OCI-LY7 (cell line): ENCODE results near the gene PARM1. TPM values are rescaled to one million over a fixed set of nuclear protein-coding genes. Genes with fewer than 3 reads are reported as not detected.

ENCODE experiments used
- BruUV-seq: library from RNA; stranded (reverse); fragments of 400-500 nt; replicated peaks from 2 replicates; lab custom pipeline; 2021; lab: Mats Ljungman, UMichigan
- CTCF ChIA-PET: fragments of 300-600 bp; sonication (Branson Sonifier 250); formaldehyde crosslinking; loops from one replicate; lab custom pipeline; 2022; ENCODE audit warnings: antibody characterized with exemption; ENCODE audit not compliant: unreplicated experiment; lab: Charles Lee
- POLR2A ChIA-PET: fragments of 300-600 bp; sonication (Branson Sonifier 250); formaldehyde crosslinking; loops from one replicate; lab custom pipeline; 2022; ENCODE audit warnings: antibody characterized with exemption; lab: Charles Lee
- DNase-seq: peaks from one replicate; pipeline ENCODE4 v3.0.0-alpha.2; 2015; ENCODE audit warnings: low spot score
- H2AFZ ChIP-seq: fragments of 200-600 bp; sonication (generic), shearing (Covaris generic); 2 replicates; pipeline ENCODE4 v1.6.1; 2014; ENCODE audit warnings: mild to moderate bottlenecking, antibody characterized with exemption, low read length, moderate library complexity
- H3K27ac ChIP-seq: fragments of 200-600 bp; sonication (generic); 2 replicates; pipeline ENCODE4 v1.5.1; 2014; ENCODE audit warnings: mixed run types, low read depth, mild to moderate bottlenecking, moderate library complexity, low read length, inconsistent platforms; ENCODE audit not compliant: poor library complexity, severe bottlenecking
- H3K36me3 ChIP-seq: fragments of 200-600 bp; sonication (generic); 2 replicates; pipeline ENCODE4 v1.6.1; 2014; ENCODE audit warnings: mild to moderate bottlenecking, antibody characterized with exemption, low read length, moderate library complexity, mixed read lengths; ENCODE audit not compliant: insufficient read depth
- H3K4me1 ChIP-seq: fragments of 200-600 bp; sonication (generic); 2 replicates; pipeline ENCODE4 v1.5.1; 2014; ENCODE audit warnings: mild to moderate bottlenecking, low read length; ENCODE audit not compliant: insufficient read depth, poor library complexity, severe bottlenecking
- H3K4me2 ChIP-seq: fragments of 200-600 bp; sonication (generic); 2 replicates; pipeline ENCODE4 v1.6.1; 2014; ENCODE audit warnings: mild to moderate bottlenecking, low read length
- H3K4me3 ChIP-seq: fragments of 200-600 bp; sonication (generic); 2 replicates; pipeline ENCODE4 v1.5.1; 2014; ENCODE audit warnings: mild to moderate bottlenecking, low read depth, low read length; ENCODE audit not compliant: poor library complexity, severe bottlenecking
- H3K79me2 ChIP-seq: fragments of 200-600 bp; sonication (generic); 2 replicates; pipeline ENCODE4 v1.6.1; 2016; ENCODE audit warnings: low read depth, mild to moderate bottlenecking, low read length, moderate library complexity, mixed read lengths; ENCODE audit not compliant: insufficient read depth
- H3K9me2 ChIP-seq: fragments of 200-600 bp; sonication (generic); 2 replicates; pipeline ENCODE4 v1.6.1; 2016; ENCODE audit warnings: mild to moderate bottlenecking, low read length, mixed read lengths; ENCODE audit not compliant: insufficient read depth
- H3K9me3 ChIP-seq: fragments of 200-600 bp; sonication (generic); 2 replicates; pipeline ENCODE4 v1.6.1; 2014; ENCODE audit warnings: mild to moderate bottlenecking, mixed run types, low read length, mixed read lengths
- H4K20me1 ChIP-seq: fragments of 200-600 bp; sonication (generic); 2 replicates; pipeline ENCODE4 v1.6.1; 2014; ENCODE audit warnings: mild to moderate bottlenecking, antibody characterized with exemption, low read length, moderate library complexity, mixed read lengths; ENCODE audit not compliant: insufficient read depth
- CTCF ChIP-seq: fragments of 200-600 bp; sonication (generic); conservative IDR thresholded peaks from 2 replicates; pipeline ENCODE4 v1.5.1; 2014; ENCODE audit warnings: mild to moderate bottlenecking, antibody characterized with exemption, low read length, moderate library complexity, mixed read lengths
- EZH2phosphoT487 ChIP-seq: fragments of 200-600 bp; sonication (generic); IDR thresholded peaks from 2 replicates; pipeline ENCODE4 v1.6.1; 2018; ENCODE audit warnings: low read depth, borderline replicate concordance, mild to moderate bottlenecking, mixed run types, antibody characterized with exemption, low read length, moderate library complexity, mixed read lengths
- intact Hi-C: fragments of 100-400 bp; cut with micrococcal nuclease; formaldehyde crosslinking; loops from one replicate; pipeline ENCODE4 v1.10.0; 2022; ENCODE audit not compliant: unreplicated experiment
- total RNA-seq, 2 experiments: library from RNA; depleted of rRNA in 1 of 2; stranded (reverse); fragments of >200 nt in 1 of 2; shearing (Covaris generic) in 1 of 2; gene quantifications; 2 replicates each; pipeline ENCODE4 v1.2.3, GENCODE V29; 2014 to 2022

PARM1 gene
- total RNA-seq, 2 experiments from 2014 or later: not detected

GRCh38 chr4:75046226-75046625 lies 113.3 kb downstream of the PARM1 start:
- intact Hi-C loops: no loop called here
- H2AFZ ChIP-seq: no peak overlapping the region
- no peak for DNase-seq
- H3K36me3 ChIP-seq: no peaks in the 10 kb centered on the region
- H3K9me2 ChIP-seq: no peaks in the 10 kb centered on the region
- no peaks in the 10 kb centered on the region for H4K20me1 ChIP-seq
- no peak overlapping the region for H3K4me3 ChIP-seq
- no TSS peak for BruUV-seq
- TF ChIP-seq CTCF: no peak
- TF ChIP-seq EZH2phosphoT487: no peak
- CTCF ChIA-PET: no interaction called here
- H3K79me2 ChIP-seq: no peaks in the 10 kb centered on the region
- H3K4me2 ChIP-seq: no peak overlapping the region
- no peak overlapping the region for H3K27ac ChIP-seq
- no peaks in the 10 kb centered on the region for H3K4me1 ChIP-seq
- no peaks in the 10 kb centered on the region for H3K9me3 ChIP-seq
- POLR2A ChIA-PET: interaction anchor here (1.4 kb wide), 1 partner anchor 14 kb away, joined by 3 read pairs; no protein-coding TSS in a partner anchor

GRCh38 chr4:75046641-75047040 lies 113.7 kb downstream of the PARM1 start:
- CTCF ChIA-PET: no interaction called here
- H3K9me3 ChIP-seq: no peaks in the 10 kb centered on the region

More at GRCh38 chr4:75046641-75047040, 113.7 kb downstream of the PARM1 start:
- TF ChIP-seq CTCF: no peak
- no peak for TF ChIP-seq EZH2phosphoT487
- no peak for DNase-seq
- Histone ChIP-seq H4K20me1 (no peaks in the 10 kb centered on the region), H3K4me3 (no peak overlapping the region), H3K27ac (no peak overlapping the region), H3K9me2 (no peaks in the 10 kb centered on the region), H2AFZ (no peak overlapping the region), H3K79me2 (no peaks in the 10 kb centered on the region), H3K36me3 (no peaks in the 10 kb centered on the region), H3K4me1 (no peaks in the 10 kb centered on the region), H3K4me2 (no peak overlapping the region)
- BruUV-seq: no TSS peak
- POLR2A ChIA-PET: interaction anchor here (1.4 kb wide), 1 partner anchor 13 kb away, joined by 3 read pairs; no protein-coding TSS in a partner anchor
- intact Hi-C loops: no loop called here
